HepG2 (cell line): ENCODE results near the gene ZDHHC24. TPM values are rescaled to one million over a fixed set of nuclear protein-coding genes. Genes with fewer than 3 reads are reported as not detected.
A peak's percentile ranks its signal among the peaks of the same experiment; 100 is the strongest.

Experiments used
- ARNT2 ChIP-seq: sonication (generic); formaldehyde crosslinking; IDR thresholded peaks from 2 replicates; pipeline ENCODE4 v1.8.0; 2022; ENCODE audit warnings: mild to moderate bottlenecking, low read depth, missing genetic modification reagents, moderate library complexity
- CBFB ChIP-seq: sonication (generic); formaldehyde crosslinking; IDR thresholded peaks from 2 replicates; pipeline ENCODE4 v1.4.0; 2020; ENCODE audit warnings: missing genetic modification reagents
- CEBPG ChIP-seq: IDR thresholded peaks from 2 replicates; pipeline ENCODE4 v1.6.1; 2016
- DMAP1 ChIP-seq: IDR thresholded peaks from 2 replicates; pipeline ENCODE4 v1.6.1; 2016
- GTF3A ChIP-seq: sonication (generic); formaldehyde crosslinking; conservative IDR thresholded peaks from 2 replicates; pipeline ENCODE4 v1.4.0; 2020; ENCODE audit warnings: mild to moderate bottlenecking, missing genetic modification reagents
- KLF11 ChIP-seq: IDR thresholded peaks from 2 replicates; pipeline ENCODE4 v1.6.1; 2016; ENCODE audit warnings: missing compliant biosample characterization
- PCBP1 ChIP-seq: fragments of 200-400 bp; formaldehyde crosslinking; IDR thresholded peaks from 2 replicates; pipeline ENCODE4 v1.6.1; 2017; ENCODE audit warnings: mild to moderate bottlenecking, low read depth, low read length, borderline replicate concordance
- RBFOX2 ChIP-seq: fragments of 200-400 bp; formaldehyde crosslinking; IDR thresholded peaks from 2 replicates; pipeline ENCODE4 v1.6.1; 2017; ENCODE audit warnings: low read depth, mild to moderate bottlenecking, low read length
- RXRA ChIP-seq: sonication (generic); formaldehyde crosslinking; IDR thresholded peaks from 2 replicates; pipeline ENCODE4 v1.5.1; 2020; ENCODE audit warnings: missing genetic modification reagents
- SRSF1 ChIP-seq: fragments of 200-400 bp; formaldehyde crosslinking; optimal IDR thresholded peaks from 2 replicates; pipeline ENCODE3; 2017; ENCODE audit warnings: mild to moderate bottlenecking, low read depth, low read length, moderate library complexity
- ZBTB1 ChIP-seq: sonication (generic); formaldehyde crosslinking; IDR thresholded peaks from 2 replicates; pipeline ENCODE4 v1.4.0; 2020; ENCODE audit warnings: missing genetic modification reagents, borderline replicate concordance
- ZFAT ChIP-seq: sonication (generic); formaldehyde crosslinking; conservative IDR thresholded peaks from 2 replicates; pipeline ENCODE4 v1.8.1; 2023; ENCODE audit warnings: missing genetic modification reagents, inconsistent platforms
- ZFP36L2 ChIP-seq: sonication (generic); formaldehyde crosslinking; IDR thresholded peaks from 2 replicates; pipeline ENCODE4 v1.4.0; 2020; ENCODE audit warnings: missing genetic modification reagents
- ZNF432 ChIP-seq: sonication (generic); formaldehyde crosslinking; IDR thresholded peaks from 2 replicates; pipeline ENCODE4 v1.5.0; 2020; ENCODE audit warnings: missing genetic modification reagents, mild to moderate bottlenecking, borderline replicate concordance
- polyA plus RNA-seq, 8 experiments: library from polyadenylated mRNA; depleted of rRNA in 3 of 8; stranded (reverse) in 7 of 8; unstranded in 1 of 8; fragments of >200 nt; fragmentation: Illumina TruSeq in 4 of 8; extraction: Trizol in 4 of 8; gene quantifications; 2 replicates each; pipeline versions ENCODE4 v1.2.1 to v1.2.3, GENCODE V29; 2011 to 2016; ENCODE audit warnings: low read depth in 4 of 8, missing spikeins in 1 of 8, mixed read lengths in 1 of 8; ENCODE audit not compliant: insufficient read depth in 1 of 8
- total RNA-seq, 5 experiments: library from RNA; depleted of rRNA; stranded (reverse); fragments of >200 nt; fragmentation: Illumina TruSeq; extraction: Trizol; gene quantifications; 2 replicates each; pipeline ENCODE4 v1.2.3, GENCODE V29; 2016; ENCODE audit warnings: low read depth in 1 of 5
- TF ChIP-seq, protein P1 (sequence below): sonication (generic); formaldehyde crosslinking; conservative IDR thresholded peaks from 2 replicates; pipeline ENCODE4 v1.8.0; 2022; ENCODE audit warnings: low read depth, missing genetic modification reagents
- TF ChIP-seq, protein P2 (sequence below): sonication (generic); formaldehyde crosslinking; IDR thresholded peaks from 2 replicates; pipeline ENCODE4 v1.5.1; 2020; ENCODE audit warnings: missing genetic modification reagents, mild to moderate bottlenecking, borderline replicate concordance
- TF ChIP-seq, protein P3 (sequence below): sonication (generic); formaldehyde crosslinking; IDR thresholded peaks from 2 replicates; pipeline ENCODE4 v1.4.0; 2020; ENCODE audit warnings: missing genetic modification reagents, borderline replicate concordance
- TF ChIP-seq, protein P4 (sequence below): sonication (generic); formaldehyde crosslinking; IDR thresholded peaks from 2 replicates; pipeline ENCODE4 v1.4.0; 2020; ENCODE audit warnings: missing genetic modification reagents
- TF ChIP-seq, protein P5 (sequence below), 2 experiments: fragments of 450-650 bp in 1 of 2; sonication (generic) in 1 of 2; formaldehyde crosslinking; IDR thresholded peaks; 2 replicates each; pipeline versions ENCODE4 v1.5.0 to v1.8.0; 2020 to 2022; ENCODE audit warnings: mild to moderate bottlenecking in 1 of 2, missing genetic modification reagents in 1 of 2
- TF ChIP-seq, protein P6 (sequence below): sonication (generic); formaldehyde crosslinking; IDR thresholded peaks from 2 replicates; pipeline ENCODE4 v1.5.0; 2020; ENCODE audit warnings: mild to moderate bottlenecking, missing genetic modification reagents

The ZDHHC24 gene
- total and polyA plus RNA-seq, 2 of the 13 experiments (the other 11 are each of a cell fraction or from before 2014, with no cell fraction given) = 4.3 TPM

DNA sequence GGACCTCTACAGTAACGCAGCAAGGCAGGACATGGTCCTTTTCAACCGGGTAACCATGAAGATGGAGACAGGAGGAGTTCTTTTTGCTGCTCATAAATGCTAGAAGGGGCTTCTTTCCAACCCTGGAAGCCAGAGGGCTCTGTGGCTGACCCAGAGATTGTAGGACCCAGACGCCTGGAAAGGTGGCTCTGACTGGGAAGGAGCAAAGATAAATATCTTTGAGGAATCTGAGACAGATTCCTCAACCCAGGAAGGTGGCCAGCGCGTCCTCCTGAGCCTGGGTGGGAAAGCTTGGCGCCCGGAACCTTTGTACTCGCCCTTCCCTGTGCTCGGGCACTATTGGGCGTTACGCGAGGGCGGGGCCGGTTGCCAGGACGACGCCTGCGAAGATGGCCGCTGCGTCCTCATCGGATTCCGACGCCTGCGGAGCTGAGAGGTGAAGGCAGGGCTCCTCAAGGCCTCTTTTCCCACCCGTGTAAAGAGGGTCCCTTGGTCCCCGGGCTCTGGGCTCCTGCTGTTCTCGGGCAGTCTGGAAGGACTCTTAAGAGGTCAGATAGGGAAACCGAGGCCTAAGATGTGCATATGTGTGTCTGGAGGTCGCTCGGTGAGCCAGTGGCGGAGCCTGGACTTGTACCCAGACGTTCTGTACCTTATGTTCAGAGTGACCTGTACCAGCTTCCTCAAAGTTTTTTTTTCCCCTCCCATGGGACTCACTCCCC, 35.4 kb downstream of the ZDHHC24 start, which contains the start of gene BBS1 (continued):
- TF ChIP-seq ZBTB1 (no peak), ZFAT (CRISPR knock-in tag) (no peak), CEBPG (CRISPR knock-in tag) (no peak), ARNT2 (CRISPR knock-in tag) (no peak; the same call in 1 of the 2 replicates), SRSF1 (no peak), DMAP1 (peak; percentile 54; the same call in 1 of the 2 replicates), GTF3A (CRISPR knock-in tag) (0 out of 2 replicates have a peak, but pooled peaks have one; percentile 42), KLF11 (CRISPR knock-in tag) (no peak), RBFOX2 (peak; percentile 80), ZFP36L2 (no peak), CBFB (CRISPR knock-in tag) (peak; percentile 78; the same call in 1 of the 2 replicates), ZNF432 (CRISPR knock-in tag) (no peak), RXRA (CRISPR knock-in tag) (peak; percentile 73; the same call in 1 of the 2 replicates), PCBP1 (0 out of 2 replicates have a peak, but pooled peaks have one; percentile 72)
- TF ChIP-seq, protein P1, sequence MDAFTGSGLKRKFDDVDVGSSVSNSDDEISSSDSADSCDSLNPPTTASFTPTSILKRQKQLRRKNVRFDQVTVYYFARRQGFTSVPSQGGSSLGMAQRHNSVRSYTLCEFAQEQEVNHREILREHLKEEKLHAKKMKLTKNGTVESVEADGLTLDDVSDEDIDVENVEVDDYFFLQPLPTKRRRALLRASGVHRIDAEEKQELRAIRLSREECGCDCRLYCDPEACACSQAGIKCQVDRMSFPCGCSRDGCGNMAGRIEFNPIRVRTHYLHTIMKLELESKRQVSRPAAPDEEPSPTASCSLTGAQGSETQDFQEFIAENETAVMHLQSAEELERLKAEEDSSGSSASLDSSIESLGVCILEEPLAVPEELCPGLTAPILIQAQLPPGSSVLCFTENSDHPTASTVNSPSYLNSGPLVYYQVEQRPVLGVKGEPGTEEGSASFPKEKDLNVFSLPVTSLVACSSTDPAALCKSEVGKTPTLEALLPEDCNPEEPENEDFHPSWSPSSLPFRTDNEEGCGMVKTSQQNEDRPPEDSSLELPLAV (CRISPR knock-in tag) = no peak
- TF ChIP-seq, protein P2, sequence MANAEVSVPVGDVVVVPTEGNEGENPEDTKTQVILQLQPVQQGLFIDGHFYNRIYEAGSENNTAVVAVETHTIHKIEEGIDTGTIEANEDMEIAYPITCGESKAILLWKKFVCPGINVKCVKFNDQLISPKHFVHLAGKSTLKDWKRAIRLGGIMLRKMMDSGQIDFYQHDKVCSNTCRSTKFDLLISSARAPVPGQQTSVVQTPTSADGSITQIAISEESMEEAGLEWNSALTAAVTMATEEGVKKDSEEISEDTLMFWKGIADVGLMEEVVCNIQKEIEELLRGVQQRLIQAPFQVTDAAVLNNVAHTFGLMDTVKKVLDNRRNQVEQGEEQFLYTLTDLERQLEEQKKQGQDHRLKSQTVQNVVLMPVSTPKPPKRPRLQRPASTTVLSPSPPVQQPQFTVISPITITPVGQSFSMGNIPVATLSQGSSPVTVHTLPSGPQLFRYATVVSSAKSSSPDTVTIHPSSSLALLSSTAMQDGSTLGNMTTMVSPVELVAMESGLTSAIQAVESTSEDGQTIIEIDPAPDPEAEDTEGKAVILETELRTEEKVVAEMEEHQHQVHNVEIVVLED (CRISPR knock-in tag) = peak; percentile 61; the same call in 1 of the 2 replicates
- TF ChIP-seq, protein P3, sequence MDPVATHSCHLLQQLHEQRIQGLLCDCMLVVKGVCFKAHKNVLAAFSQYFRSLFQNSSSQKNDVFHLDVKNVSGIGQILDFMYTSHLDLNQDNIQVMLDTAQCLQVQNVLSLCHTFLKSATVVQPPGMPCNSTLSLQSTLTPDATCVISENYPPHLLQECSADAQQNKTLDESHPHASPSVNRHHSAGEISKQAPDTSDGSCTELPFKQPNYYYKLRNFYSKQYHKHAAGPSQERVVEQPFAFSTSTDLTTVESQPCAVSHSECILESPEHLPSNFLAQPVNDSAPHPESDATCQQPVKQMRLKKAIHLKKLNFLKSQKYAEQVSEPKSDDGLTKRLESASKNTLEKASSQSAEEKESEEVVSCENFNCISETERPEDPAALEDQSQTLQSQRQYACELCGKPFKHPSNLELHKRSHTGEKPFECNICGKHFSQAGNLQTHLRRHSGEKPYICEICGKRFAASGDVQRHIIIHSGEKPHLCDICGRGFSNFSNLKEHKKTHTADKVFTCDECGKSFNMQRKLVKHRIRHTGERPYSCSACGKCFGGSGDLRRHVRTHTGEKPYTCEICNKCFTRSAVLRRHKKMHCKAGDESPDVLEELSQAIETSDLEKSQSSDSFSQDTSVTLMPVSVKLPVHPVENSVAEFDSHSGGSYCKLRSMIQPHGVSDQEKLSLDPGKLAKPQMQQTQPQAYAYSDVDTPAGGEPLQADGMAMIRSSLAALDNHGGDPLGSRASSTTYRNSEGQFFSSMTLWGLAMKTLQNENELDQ (CRISPR knock-in tag) = 0 out of 2 replicates have a peak, but pooled peaks have one; percentile 10
- TF ChIP-seq, protein P4, sequence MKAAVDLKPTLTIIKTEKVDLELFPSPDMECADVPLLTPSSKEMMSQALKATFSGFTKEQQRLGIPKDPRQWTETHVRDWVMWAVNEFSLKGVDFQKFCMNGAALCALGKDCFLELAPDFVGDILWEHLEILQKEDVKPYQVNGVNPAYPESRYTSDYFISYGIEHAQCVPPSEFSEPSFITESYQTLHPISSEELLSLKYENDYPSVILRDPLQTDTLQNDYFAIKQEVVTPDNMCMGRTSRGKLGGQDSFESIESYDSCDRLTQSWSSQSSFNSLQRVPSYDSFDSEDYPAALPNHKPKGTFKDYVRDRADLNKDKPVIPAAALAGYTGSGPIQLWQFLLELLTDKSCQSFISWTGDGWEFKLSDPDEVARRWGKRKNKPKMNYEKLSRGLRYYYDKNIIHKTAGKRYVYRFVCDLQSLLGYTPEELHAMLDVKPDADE (CRISPR knock-in tag) = no peak
- TF ChIP-seq, protein P5, sequence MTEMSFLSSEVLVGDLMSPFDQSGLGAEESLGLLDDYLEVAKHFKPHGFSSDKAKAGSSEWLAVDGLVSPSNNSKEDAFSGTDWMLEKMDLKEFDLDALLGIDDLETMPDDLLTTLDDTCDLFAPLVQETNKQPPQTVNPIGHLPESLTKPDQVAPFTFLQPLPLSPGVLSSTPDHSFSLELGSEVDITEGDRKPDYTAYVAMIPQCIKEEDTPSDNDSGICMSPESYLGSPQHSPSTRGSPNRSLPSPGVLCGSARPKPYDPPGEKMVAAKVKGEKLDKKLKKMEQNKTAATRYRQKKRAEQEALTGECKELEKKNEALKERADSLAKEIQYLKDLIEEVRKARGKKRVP (CRISPR knock-in tag; IDR thresholded peaks at IDR 0.05) = no peak; a peak in 1 of 4 replicates
- TF ChIP-seq, protein P6, sequence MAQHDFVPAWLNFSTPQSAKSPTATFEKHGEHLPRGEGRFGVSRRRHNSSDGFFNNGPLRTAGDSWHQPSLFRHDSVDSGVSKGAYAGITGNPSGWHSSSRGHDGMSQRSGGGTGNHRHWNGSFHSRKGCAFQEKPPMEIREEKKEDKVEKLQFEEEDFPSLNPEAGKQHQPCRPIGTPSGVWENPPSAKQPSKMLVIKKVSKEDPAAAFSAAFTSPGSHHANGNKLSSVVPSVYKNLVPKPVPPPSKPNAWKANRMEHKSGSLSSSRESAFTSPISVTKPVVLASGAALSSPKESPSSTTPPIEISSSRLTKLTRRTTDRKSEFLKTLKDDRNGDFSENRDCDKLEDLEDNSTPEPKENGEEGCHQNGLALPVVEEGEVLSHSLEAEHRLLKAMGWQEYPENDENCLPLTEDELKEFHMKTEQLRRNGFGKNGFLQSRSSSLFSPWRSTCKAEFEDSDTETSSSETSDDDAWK = no peak
